Osteocyte (in vitro differentiated cells): ENCODE measurements around the gene SLC1A4. TPM values are rescaled to one million over a fixed set of nuclear protein-coding genes. Genes with fewer than 3 reads are reported as not detected.
A peak's percentile ranks its signal among the peaks of the same experiment; 100 is the strongest.

Source experiments
- DNase-seq: peaks from one replicate; pipeline ENCODE4 v3.0.0; 2021; ENCODE audit warnings: mixed read lengths; ENCODE audit not compliant: unreplicated experiment; ENCODE audit errors: extremely low spot score
- H3K27ac Mint-ChIP-seq: one replicate; pipeline ENCODE4 v1.8.0; 2021; ENCODE audit warnings: mild to moderate bottlenecking, mixed read lengths; ENCODE audit not compliant: unreplicated experiment
- H3K27me3 Mint-ChIP-seq: one replicate; pipeline ENCODE4 v1.8.0; 2021; ENCODE audit warnings: mixed read lengths; ENCODE audit not compliant: unreplicated experiment
- H3K36me3 Mint-ChIP-seq: one replicate; pipeline ENCODE4 v1.8.0; 2021; ENCODE audit warnings: mixed read lengths; ENCODE audit not compliant: unreplicated experiment
- H3K4me1 Mint-ChIP-seq: one replicate; pipeline ENCODE4 v1.8.0; 2021; ENCODE audit warnings: mixed read lengths; ENCODE audit not compliant: unreplicated experiment
- H3K4me3 Mint-ChIP-seq: one replicate; pipeline ENCODE4 v1.8.0; 2021; ENCODE audit warnings: mild to moderate bottlenecking, moderate library complexity, mixed read lengths; ENCODE audit not compliant: unreplicated experiment
- H3K9me3 Mint-ChIP-seq: one replicate; pipeline ENCODE4 v1.8.0; 2021; ENCODE audit warnings: mixed read lengths; ENCODE audit not compliant: unreplicated experiment
- total RNA-seq: library from RNA; stranded (reverse); gene quantifications from 2 replicates; pipeline ENCODE4 v1.2.1, GENCODE V29; 2021
- TF ChIP-seq, protein P1 (sequence below): fragments of 200-600 bp; sonication (generic); IDR thresholded peaks from 2 replicates; pipeline ENCODE4 v1.5.0; 2021; ENCODE audit warnings: antibody characterized with exemption, mild to moderate bottlenecking, moderate library complexity

The SLC1A4 gene
- total RNA-seq, 1 donor from 2014 or later = 78.7 TPM

DNA sequence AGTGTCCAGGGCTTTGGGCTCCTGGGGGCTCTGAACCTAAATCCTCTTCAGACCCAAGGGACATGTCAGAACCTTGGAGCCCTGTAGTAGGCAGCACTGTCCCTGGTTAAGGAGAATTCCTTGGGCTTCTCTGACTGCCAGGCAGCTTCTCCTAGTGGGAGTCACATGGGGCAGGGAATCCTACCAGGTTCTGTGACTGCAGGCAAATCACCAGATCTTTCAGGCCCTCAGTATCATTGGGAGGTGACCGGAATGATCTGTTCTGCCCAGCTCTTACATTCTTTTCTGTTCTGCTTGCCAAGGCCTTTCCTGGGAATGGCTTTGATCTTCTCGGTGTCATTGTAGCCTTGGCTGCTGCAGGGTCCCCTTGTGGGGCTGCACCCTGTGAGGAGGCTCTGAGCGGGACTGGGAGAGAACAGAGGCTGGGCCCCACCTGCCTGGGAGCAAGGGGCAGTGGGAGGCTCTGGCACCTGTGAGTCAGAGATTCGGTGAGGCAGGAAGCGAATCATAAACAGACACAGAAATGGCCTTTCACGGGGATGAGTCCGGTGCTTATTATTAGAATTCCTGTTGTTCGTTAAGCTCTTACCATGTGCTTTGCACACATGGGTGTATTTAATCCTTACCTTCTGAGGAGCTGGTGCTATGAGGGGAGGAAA lies 81.1 kb downstream of the SLC1A4 start:
- Mint-ChIP-seq H3K36me3 (peaks cover 30% of the 10 kb centered on the region), H3K27ac (peak overlapping the region; percentile 55), H3K4me3 (no peak overlapping the region), H3K9me3 (no peaks in the 10 kb centered on the region), H3K4me1 (peaks cover 27% of the 10 kb centered on the region), H3K27me3 (no peaks in the 10 kb centered on the region)
- TF ChIP-seq, protein P1, sequence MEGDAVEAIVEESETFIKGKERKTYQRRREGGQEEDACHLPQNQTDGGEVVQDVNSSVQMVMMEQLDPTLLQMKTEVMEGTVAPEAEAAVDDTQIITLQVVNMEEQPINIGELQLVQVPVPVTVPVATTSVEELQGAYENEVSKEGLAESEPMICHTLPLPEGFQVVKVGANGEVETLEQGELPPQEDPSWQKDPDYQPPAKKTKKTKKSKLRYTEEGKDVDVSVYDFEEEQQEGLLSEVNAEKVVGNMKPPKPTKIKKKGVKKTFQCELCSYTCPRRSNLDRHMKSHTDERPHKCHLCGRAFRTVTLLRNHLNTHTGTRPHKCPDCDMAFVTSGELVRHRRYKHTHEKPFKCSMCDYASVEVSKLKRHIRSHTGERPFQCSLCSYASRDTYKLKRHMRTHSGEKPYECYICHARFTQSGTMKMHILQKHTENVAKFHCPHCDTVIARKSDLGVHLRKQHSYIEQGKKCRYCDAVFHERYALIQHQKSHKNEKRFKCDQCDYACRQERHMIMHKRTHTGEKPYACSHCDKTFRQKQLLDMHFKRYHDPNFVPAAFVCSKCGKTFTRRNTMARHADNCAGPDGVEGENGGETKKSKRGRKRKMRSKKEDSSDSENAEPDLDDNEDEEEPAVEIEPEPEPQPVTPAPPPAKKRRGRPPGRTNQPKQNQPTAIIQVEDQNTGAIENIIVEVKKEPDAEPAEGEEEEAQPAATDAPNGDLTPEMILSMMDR = peak; percentile 25
- DNase-seq = no peak

DNA sequence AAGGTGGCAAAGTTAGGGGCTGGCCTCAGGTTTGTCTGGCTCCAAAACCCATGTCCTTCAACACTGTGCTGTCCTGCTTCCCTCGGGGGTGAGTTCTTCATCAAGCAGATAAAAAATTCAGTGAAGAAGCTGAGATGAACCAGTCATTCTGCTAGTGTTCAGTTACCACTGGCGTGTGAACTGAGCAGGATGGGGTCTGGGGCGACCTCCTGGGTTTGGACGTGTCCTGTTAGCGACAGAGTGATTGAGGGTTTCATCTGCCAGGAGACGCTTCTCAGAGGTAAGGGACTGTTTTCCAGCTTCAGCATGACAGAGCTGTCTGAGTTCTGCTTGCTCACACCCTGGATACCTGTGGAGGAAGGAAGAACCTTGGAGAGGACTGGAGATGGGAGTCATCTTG lies 81.7 kb downstream of the SLC1A4 start:
- DNase-seq = no peak
- Mint-ChIP-seq H3K36me3 (peaks cover 30% of the 10 kb centered on the region), H3K9me3 (no peaks in the 10 kb centered on the region), H3K27ac (peak overlapping the region; percentile 55), H3K27me3 (no peaks in the 10 kb centered on the region), H3K4me1 (peaks cover 27% of the 10 kb centered on the region), H3K4me3 (no peak overlapping the region)
- TF ChIP-seq, protein P1 = no peak

DNA sequence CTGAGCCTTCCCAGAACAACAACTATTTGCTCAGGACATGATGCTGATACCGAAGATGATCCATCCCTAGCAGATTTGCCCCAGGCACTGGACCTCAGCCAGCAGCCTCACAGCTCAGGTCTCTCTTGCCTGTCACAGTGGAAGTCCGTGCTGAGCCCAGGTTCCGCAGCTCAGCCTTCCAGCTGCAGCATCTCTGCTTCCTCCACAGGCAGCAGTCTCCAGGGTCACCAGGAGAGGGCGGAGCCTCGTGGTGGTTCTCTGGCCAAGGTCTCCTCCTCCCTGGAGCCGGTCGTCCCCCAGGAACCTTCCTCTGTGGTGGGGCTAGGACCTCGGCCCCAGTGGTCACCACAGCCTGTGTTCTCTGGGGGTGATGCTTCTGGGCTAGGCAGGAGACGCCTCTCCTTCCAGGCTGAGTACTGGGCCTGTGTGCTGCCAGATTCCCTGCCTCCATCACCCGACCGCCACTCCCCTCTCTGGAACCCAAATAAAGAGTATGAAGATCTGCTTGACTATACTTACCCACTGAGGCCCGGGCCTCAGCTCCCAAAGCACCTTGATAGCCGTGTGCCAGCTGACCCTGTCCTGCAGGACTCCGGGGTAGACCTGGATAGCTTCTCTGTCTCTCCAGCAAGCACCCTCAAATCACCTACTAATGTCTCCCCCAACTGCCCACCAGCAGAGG lies 82.4 kb downstream of the SLC1A4 start:
- peaks cover 30% of the 10 kb centered on the region for H3K36me3 Mint-ChIP-seq
- H3K4me3 Mint-ChIP-seq = no peak overlapping the region
- no peaks in the 10 kb centered on the region for H3K9me3 Mint-ChIP-seq
- H3K27me3 Mint-ChIP-seq = no peaks in the 10 kb centered on the region
- DNase-seq = no peak
- peaks cover 33% of the 10 kb centered on the region for H3K4me1 Mint-ChIP-seq
- H3K27ac Mint-ChIP-seq = no peak overlapping the region
- TF ChIP-seq, protein P1 = peak; percentile 25

DNA sequence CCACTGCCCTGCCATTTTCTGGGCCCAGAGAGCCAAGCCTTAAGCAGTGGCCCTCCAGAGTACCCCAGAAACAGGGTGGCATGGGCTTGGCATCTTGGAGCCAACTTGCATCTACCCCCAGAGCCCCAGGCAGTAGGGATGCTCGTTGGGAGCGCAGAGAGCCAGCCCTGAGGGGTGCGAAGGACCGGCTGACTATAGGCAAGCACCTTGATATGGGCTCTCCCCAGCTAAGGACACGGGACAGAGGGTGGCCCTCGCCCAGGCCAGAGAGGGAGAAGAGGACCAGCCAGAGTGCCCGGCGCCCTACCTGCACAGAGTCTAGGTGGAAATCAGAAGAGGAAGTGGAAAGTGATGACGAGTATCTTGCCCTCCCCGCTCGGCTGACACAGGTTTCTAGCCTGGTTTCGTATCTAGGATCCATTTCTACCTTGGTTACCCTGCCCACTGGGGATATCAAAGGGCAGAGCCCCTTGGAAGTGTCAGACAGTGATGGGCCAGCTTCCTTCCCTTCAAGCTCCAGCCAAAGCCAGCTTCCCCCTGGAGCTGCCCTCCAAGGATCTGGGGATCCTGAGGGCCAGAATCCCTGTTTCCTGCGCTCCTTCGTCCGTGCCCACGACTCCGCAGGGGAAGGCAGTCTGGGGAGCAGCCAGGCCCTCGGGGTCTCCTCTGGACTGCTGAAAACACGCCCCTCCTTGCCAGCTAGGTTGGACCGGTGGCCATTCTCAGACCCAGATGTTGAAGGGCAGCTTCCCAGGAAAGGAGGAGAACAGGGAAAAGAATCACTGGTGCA lies 83.2 kb downstream of the SLC1A4 start:
- TF ChIP-seq, protein P1 = no peak

More for the DNA sequence above, 83.2 kb downstream of the SLC1A4 start:
- H3K4me1 Mint-ChIP-seq = peaks cover 38% of the 10 kb centered on the region
- no peak for DNase-seq
- H3K9me3 Mint-ChIP-seq = no peaks in the 10 kb centered on the region
- H3K36me3 Mint-ChIP-seq = peaks cover 30% of the 10 kb centered on the region
- H3K4me3 Mint-ChIP-seq = no peak overlapping the region
- H3K27ac Mint-ChIP-seq = no peak overlapping the region
- H3K27me3 Mint-ChIP-seq = no peaks in the 10 kb centered on the region

Other genes starting within 250 kb of the SLC1A4 start
- 20.7 and 22.4 TPM in 2 replicates for gene CEP68, start 67.0 kb downstream of the SLC1A4 start, total RNA-seq
- 128 and 132 TPM in 2 replicates for gene RAB1A, start 140.7 kb downstream of the SLC1A4 start, total RNA-seq
- gene ACTR2, start 238.4 kb downstream of the SLC1A4 start, total RNA-seq = 277 and 295 TPM in 2 replicates